OCI-LY7 (cell line): ENCODE data around the gene LRRC4B.

Experiments
- EZH2phosphoT487 ChIP-seq: fragments of 200-600 bp; sonication (generic); IDR thresholded peaks from 2 replicates; pipeline ENCODE4 v1.6.1; 2018; ENCODE audit warnings: low read depth, borderline replicate concordance, mild to moderate bottlenecking, mixed run types, antibody characterized with exemption, low read length, moderate library complexity, mixed read lengths
- TF ChIP-seq, protein P1 (sequence below): fragments of 200-600 bp; sonication (generic); conservative IDR thresholded peaks from 2 replicates; pipeline ENCODE4 v1.5.1; 2014; ENCODE audit warnings: mild to moderate bottlenecking, antibody characterized with exemption, low read length, moderate library complexity, mixed read lengths

DNA sequence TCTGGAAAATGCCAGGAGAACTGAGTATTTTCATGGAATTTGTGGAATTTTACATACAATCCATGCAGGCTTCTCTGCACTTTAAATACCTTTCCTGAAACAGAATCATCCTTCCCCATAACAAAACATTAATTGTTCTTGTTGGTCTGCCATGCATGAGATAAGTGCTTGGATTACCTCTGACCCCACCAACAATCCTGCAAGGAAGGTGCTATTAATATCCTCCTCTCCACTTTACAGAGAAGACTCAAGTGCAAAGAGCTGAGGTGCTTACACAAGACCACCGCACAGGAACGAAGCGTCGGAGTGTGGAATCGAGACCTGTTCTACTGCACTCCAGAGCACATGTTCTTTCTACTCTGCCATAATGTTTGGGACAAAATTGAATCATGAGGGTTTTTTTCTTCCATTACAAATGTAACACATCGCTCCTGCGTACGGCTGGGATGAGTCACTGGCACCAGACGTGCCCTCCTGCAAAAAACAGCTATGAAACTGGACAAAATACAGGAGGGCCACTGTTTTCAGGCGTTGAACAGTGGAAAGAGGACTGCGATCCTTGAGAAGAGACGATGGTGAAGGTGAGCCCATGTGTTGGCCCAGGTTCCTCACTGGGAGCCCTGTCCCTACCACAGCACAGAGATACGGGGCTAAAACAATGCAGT lies 12.9 kb upstream of the LRRC4B start:
- TF ChIP-seq, protein P1, sequence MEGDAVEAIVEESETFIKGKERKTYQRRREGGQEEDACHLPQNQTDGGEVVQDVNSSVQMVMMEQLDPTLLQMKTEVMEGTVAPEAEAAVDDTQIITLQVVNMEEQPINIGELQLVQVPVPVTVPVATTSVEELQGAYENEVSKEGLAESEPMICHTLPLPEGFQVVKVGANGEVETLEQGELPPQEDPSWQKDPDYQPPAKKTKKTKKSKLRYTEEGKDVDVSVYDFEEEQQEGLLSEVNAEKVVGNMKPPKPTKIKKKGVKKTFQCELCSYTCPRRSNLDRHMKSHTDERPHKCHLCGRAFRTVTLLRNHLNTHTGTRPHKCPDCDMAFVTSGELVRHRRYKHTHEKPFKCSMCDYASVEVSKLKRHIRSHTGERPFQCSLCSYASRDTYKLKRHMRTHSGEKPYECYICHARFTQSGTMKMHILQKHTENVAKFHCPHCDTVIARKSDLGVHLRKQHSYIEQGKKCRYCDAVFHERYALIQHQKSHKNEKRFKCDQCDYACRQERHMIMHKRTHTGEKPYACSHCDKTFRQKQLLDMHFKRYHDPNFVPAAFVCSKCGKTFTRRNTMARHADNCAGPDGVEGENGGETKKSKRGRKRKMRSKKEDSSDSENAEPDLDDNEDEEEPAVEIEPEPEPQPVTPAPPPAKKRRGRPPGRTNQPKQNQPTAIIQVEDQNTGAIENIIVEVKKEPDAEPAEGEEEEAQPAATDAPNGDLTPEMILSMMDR, result no peak
- TF ChIP-seq EZH2phosphoT487, result no peak
